ENCODE data around the gene CNTNAP4. TPM values are rescaled to one million over a fixed set of nuclear protein-coding genes. Genes with fewer than 3 reads are reported as not detected.

CNTNAP4 gene
- total and polyA plus RNA-seq, 10 of the 15 experiments (the other 5 are each of a cell fraction or from before 2014, with no cell fraction given) = 0.45 to 1.9 (median 0.90) TPM

DNA sequence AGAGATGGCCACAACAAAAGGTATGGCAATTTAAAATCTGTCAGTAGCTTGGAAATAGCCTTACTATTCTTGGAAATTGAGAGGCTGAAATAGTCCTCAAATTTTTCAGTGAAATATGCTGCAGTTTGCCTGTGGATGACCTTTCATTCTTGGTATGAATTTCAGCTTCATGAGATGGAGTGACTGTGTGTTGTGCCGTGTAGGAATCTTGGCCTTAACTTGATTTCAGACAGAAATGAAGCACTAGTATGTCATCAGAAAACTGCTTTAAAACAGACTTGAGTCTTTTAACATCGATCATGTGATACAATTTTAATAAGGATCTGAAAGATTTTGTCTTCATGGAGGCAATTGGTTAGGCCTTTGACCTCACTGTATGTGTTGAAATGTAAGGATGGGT, 247.2 kb downstream of the CNTNAP4 start:
- no TSS peak for BruUV-seq (replicated peaks)
- intact Hi-C loops (cut with micrococcal nuclease; ENCODE audit: unreplicated experiment) = no loop called here
- no peaks in the 10 kb centered on the region for H3K79me2 ChIP-seq (ENCODE audit: control insufficient read depth, insufficient read depth, low read length)
- no peaks in the 10 kb centered on the region for H3K27me3 ChIP-seq (replicated peaks in 1 of 2; ENCODE audit: control insufficient read depth in 2 of 2, insufficient read depth in 2 of 2, low read length in 1 of 2)
- DNase-seq (ENCODE audit: low read depth, low spot score) (no peak), ATAC-seq (no peak), FAIRE-seq (no peak)
- CTCF ChIA-PET = no interaction called here
- TF ChIP-seq KAT2A (conservative IDR thresholded peaks at IDR 0.05; ENCODE audit: control insufficient read depth, low read depth, low read length) = no peak
- TF ChIP-seq EGR1 (IDR thresholded peaks at IDR 0.05; ENCODE audit: borderline replicate concordance in 1 of 2, low read depth in 2 of 2, low read length in 2 of 2) = no peak
- TF ChIP-seq, protein P1, sequence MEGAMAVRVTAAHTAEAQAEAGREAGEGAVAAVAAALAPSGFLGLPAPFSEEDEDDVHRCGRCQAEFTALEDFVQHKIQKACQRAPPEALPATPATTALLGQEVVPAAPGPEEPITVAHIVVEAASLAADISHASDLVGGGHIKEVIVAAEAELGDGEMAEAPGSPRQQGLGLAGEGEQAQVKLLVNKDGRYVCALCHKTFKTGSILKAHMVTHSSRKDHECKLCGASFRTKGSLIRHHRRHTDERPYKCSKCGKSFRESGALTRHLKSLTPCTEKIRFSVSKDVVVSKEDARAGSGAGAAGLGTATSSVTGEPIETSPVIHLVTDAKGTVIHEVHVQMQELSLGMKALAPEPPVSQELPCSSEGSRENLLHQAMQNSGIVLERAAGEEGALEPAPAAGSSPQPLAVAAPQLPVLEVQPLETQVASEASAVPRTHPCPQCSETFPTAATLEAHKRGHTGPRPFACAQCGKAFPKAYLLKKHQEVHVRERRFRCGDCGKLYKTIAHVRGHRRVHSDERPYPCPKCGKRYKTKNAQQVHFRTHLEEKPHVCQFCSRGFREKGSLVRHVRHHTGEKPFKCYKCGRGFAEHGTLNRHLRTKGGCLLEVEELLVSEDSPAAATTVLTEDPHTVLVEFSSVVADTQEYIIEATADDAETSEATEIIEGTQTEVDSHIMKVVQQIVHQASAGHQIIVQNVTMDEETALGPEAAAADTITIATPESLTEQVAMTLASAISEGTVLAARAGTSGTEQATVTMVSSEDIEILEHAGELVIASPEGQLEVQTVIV (IDR thresholded peaks at IDR 0.05; ENCODE audit: borderline replicate concordance, partially characterized antibody) = no peak
- no peak for TF ChIP-seq PKNOX1 (IDR thresholded peaks at IDR 0.05)
- no peak for TF ChIP-seq RAD51 (IDR thresholded peaks at IDR 0.05)
- TF ChIP-seq, protein P2, sequence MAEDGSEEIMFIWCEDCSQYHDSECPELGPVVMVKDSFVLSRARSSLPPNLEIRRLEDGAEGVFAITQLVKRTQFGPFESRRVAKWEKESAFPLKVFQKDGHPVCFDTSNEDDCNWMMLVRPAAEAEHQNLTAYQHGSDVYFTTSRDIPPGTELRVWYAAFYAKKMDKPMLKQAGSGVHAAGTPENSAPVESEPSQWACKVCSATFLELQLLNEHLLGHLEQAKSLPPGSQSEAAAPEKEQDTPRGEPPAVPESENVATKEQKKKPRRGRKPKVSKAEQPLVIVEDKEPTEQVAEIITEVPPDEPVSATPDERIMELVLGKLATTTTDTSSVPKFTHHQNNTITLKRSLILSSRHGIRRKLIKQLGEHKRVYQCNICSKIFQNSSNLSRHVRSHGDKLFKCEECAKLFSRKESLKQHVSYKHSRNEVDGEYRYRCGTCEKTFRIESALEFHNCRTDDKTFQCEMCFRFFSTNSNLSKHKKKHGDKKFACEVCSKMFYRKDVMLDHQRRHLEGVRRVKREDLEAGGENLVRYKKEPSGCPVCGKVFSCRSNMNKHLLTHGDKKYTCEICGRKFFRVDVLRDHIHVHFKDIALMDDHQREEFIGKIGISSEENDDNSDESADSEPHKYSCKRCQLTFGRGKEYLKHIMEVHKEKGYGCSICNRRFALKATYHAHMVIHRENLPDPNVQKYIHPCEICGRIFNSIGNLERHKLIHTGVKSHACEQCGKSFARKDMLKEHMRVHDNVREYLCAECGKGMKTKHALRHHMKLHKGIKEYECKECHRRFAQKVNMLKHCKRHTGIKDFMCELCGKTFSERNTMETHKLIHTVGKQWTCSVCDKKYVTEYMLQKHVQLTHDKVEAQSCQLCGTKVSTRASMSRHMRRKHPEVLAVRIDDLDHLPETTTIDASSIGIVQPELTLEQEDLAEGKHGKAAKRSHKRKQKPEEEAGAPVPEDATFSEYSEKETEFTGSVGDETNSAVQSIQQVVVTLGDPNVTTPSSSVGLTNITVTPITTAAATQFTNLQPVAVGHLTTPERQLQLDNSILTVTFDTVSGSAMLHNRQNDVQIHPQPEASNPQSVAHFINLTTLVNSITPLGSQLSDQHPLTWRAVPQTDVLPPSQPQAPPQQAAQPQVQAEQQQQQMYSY (CRISPR knock-in tag; IDR thresholded peaks at IDR 0.05) = no peak
- no peak for TF ChIP-seq IKZF2 (IDR thresholded peaks at IDR 0.05)
- no peak for TF ChIP-seq PML (IDR thresholded peaks at IDR 0.05; ENCODE audit: low read length)
- TF ChIP-seq FOXM1 (IDR thresholded peaks at IDR 0.05; ENCODE audit: low read depth, low read length) = no peak
- TF ChIP-seq HDAC2 (IDR thresholded peaks at IDR 0.05) = no peak
- no peak for TF ChIP-seq NFYB (IDR thresholded peaks at IDR 0.05; ENCODE audit: insufficient read depth, low read depth, low read length)
- TF ChIP-seq, protein P3, sequence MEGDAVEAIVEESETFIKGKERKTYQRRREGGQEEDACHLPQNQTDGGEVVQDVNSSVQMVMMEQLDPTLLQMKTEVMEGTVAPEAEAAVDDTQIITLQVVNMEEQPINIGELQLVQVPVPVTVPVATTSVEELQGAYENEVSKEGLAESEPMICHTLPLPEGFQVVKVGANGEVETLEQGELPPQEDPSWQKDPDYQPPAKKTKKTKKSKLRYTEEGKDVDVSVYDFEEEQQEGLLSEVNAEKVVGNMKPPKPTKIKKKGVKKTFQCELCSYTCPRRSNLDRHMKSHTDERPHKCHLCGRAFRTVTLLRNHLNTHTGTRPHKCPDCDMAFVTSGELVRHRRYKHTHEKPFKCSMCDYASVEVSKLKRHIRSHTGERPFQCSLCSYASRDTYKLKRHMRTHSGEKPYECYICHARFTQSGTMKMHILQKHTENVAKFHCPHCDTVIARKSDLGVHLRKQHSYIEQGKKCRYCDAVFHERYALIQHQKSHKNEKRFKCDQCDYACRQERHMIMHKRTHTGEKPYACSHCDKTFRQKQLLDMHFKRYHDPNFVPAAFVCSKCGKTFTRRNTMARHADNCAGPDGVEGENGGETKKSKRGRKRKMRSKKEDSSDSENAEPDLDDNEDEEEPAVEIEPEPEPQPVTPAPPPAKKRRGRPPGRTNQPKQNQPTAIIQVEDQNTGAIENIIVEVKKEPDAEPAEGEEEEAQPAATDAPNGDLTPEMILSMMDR (IDR thresholded peaks at IDR 0.05 in 2 of 3, conservative IDR thresholded peaks at IDR 0.05 in 1 of 3; ENCODE audit: control insufficient read depth in 2 of 3, extremely low read depth in 1 of 3, insufficient read depth in 1 of 3, low read depth in 3 of 3, low read length in 3 of 3) = no peak
- TF ChIP-seq FOS (IDR thresholded peaks at IDR 0.05; ENCODE audit: borderline replicate concordance, extremely low read depth, insufficient read length) = no peak
- no peak overlapping the region for H2AFZ ChIP-seq (ENCODE audit: control insufficient read depth, low read depth, low read length)
- in situ Hi-C loops (cut with MboI) = no loop called here
- no peaks in the 10 kb centered on the region for H4K20me1 ChIP-seq (ENCODE audit: control insufficient read depth, insufficient read depth)
- no peaks in the 10 kb centered on the region for H3K4me1 ChIP-seq (ENCODE audit: control insufficient read depth, insufficient read depth, low read length)
- RAD21 ChIA-PET (ENCODE audit: unreplicated experiment) = interaction anchor here (1.7 kb wide), 1 partner anchor 10 kb away, joined by 3 read pairs; no protein-coding TSS in a partner anchor
- H3K27ac ChIP-seq (ENCODE audit: control insufficient read depth, insufficient read depth) = no peak overlapping the region
- no peak overlapping the region for H3K9ac ChIP-seq (ENCODE audit: control insufficient read depth, insufficient read depth, low read length)
- no peaks in the 10 kb centered on the region for H3K36me3 ChIP-seq (ENCODE audit: control insufficient read depth in 2 of 2, insufficient read depth in 2 of 2, low read length in 1 of 2)
- no peaks in the 10 kb centered on the region for H3K9me3 ChIP-seq (replicated peaks; ENCODE audit: control insufficient read depth, insufficient read depth, low read length)
- SMC1A ChIA-PET (ENCODE audit: uncharacterized antibody, unreplicated experiment) = interaction anchor here (1.1 kb wide), 1 partner anchor 18 kb away, joined by 3 read pairs; no protein-coding TSS in a partner anchor
- WGBS (ENCODE audit: insufficient coverage, insufficient replicate concordance, low lambda C conversion rate, missing lambda C conversion rate) = 0% methylated on average over 2 of the region's 2 CpGs
- H3K4me2 ChIP-seq (ENCODE audit: control insufficient read depth, insufficient read depth) = no peak overlapping the region
- POLR2A ChIA-PET = no interaction called here
- no peak overlapping the region for H3K4me3 ChIP-seq

Data from GM12878 (cell line).